ENCODE data around the gene RTP1.

Gene RTP1

GRCh38 chr3:187237741-187238140, 40.5 kb downstream of the RTP1 start:
- TF ChIP-seq TAF1 (IDR thresholded peaks at IDR 0.05; ENCODE audit: borderline replicate concordance, insufficient read depth, low read length) (no peak), REST (IDR thresholded peaks at IDR 0.05; ENCODE audit: insufficient read depth in 1 of 2, low read depth in 2 of 2, low read length in 2 of 2) (no peak), FOXP2 (optimal IDR thresholded peaks at IDR 0.05; ENCODE audit: borderline replicate concordance, extremely low read depth, extremely low read length, insufficient read depth) (no peak), POLR2AphosphoS5 (IDR thresholded peaks at IDR 0.05; ENCODE audit: low read depth, low read length) (no peak), SIN3A (IDR thresholded peaks at IDR 0.05; ENCODE audit: borderline replicate concordance, insufficient read depth, low read length) (no peak)

- TF ChIP-seq REST (IDR thresholded peaks at IDR 0.05; ENCODE audit: insufficient read depth in 1 of 2, low read depth in 2 of 2, low read length in 2 of 2) (no peak), SIN3A (IDR thresholded peaks at IDR 0.05; ENCODE audit: borderline replicate concordance, insufficient read depth, low read length) (no peak), POLR2AphosphoS5 (IDR thresholded peaks at IDR 0.05; ENCODE audit: low read depth, low read length) (no peak), TAF1 (IDR thresholded peaks at IDR 0.05; ENCODE audit: borderline replicate concordance, insufficient read depth, low read length) (no peak), FOXP2 (optimal IDR thresholded peaks at IDR 0.05; ENCODE audit: borderline replicate concordance, extremely low read depth, extremely low read length, insufficient read depth) (no peak)
Measured at GRCh38 chr3:187238239-187238638, 41.0 kb downstream of the RTP1 start.

- TF ChIP-seq REST (IDR thresholded peaks at IDR 0.05; ENCODE audit: insufficient read depth in 1 of 2, low read depth in 2 of 2, low read length in 2 of 2) (no peak), SIN3A (IDR thresholded peaks at IDR 0.05; ENCODE audit: borderline replicate concordance, insufficient read depth, low read length) (no peak), TAF1 (IDR thresholded peaks at IDR 0.05; ENCODE audit: borderline replicate concordance, insufficient read depth, low read length) (no peak), POLR2AphosphoS5 (IDR thresholded peaks at IDR 0.05; ENCODE audit: low read depth, low read length) (no peak), FOXP2 (optimal IDR thresholded peaks at IDR 0.05; ENCODE audit: borderline replicate concordance, extremely low read depth, extremely low read length, insufficient read depth) (no peak)
Measured at GRCh38 chr3:187242435-187242834, 45.1 kb downstream of the RTP1 start.

- no peak for TF ChIP-seq REST (IDR thresholded peaks at IDR 0.05; ENCODE audit: insufficient read depth in 1 of 2, low read depth in 2 of 2, low read length in 2 of 2)
- no peak for TF ChIP-seq TAF1 (IDR thresholded peaks at IDR 0.05; ENCODE audit: borderline replicate concordance, insufficient read depth, low read length)
- TF ChIP-seq SIN3A (IDR thresholded peaks at IDR 0.05; ENCODE audit: borderline replicate concordance, insufficient read depth, low read length): no peak
- no peak for TF ChIP-seq POLR2AphosphoS5 (IDR thresholded peaks at IDR 0.05; ENCODE audit: low read depth, low read length)
- no peak for TF ChIP-seq FOXP2 (optimal IDR thresholded peaks at IDR 0.05; ENCODE audit: borderline replicate concordance, extremely low read depth, extremely low read length, insufficient read depth)
Measured at GRCh38 chr3:187242900-187243299, 45.6 kb downstream of the RTP1 start.

All from PFSK-1 (cell line).